NCI-H82 treated with DMSO at 0.1 percent for 48 hours (cell line): Measurements from ENCODE around the gene KCNMA1.

Source experiments
- DNase-seq: peaks from one replicate; lab custom pipeline; 2025; ENCODE audit not compliant: unreplicated experiment; lab: John Stamatoyannopoulos, UW

KCNMA1 gene

DNA sequence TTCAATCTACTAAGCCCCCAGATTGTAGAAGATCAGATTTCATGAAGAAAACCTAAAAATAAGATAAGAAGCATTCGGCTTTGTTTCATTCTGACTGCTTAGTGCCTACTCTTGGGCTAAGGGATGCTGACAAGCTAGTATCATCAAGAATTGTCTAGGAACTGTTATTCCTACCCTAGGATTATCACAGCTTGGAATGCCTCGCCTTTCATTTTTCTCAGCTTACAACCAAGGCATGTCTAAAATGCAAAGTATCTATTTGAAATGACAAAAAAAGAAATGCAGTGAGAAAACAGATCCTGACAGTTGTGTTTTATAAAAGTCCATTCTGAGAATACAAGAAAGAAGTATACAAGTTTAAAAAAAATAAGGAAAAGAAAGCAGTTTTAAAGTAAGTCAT lies 441.0 kb downstream of the KCNMA1 start:
- DNase-seq = no peak

GRCh38 chr10:77195101-77195500 lies 442.5 kb downstream of the KCNMA1 start:
- no peak for DNase-seq

DNA sequence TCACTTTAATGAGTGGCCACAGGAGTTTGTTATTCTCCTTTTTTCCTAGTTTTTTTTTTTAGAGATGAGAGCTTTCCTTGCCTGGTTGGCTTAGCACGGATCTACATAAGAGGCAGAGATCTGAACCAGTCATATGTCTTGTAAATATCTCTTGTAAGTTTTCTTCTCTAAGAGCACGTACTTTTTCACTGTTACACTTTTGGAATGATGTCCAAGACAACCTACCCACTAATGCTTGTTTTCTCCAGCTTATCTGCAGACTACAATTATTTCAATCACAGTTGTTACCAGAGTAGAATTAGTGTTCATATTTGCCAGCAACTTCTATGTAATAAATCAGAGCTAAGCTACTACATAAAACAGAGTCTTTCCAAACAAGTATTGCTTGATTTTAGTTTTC lies 444.6 kb downstream of the KCNMA1 start:
- DNase-seq = no peak

DNA sequence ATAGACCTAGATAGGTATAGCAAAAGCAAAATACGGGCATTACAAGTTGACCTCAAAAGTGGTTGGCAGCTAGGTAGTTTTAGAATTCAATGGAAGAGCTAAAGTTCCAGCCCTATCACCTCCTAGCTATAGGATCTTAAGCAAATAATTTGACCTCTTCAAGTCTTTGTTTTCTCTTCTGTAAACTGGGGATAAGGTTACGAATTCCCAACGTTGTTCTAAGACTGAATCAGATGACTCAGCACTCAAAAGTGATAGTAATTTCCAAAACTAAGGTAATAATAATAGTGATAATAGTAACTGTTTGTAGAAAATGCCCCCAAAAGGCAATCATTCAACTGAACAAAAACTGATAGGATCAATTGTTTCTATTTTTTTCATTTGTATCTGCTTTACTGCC lies 445.2 kb downstream of the KCNMA1 start:
- no peak for DNase-seq

DNA sequence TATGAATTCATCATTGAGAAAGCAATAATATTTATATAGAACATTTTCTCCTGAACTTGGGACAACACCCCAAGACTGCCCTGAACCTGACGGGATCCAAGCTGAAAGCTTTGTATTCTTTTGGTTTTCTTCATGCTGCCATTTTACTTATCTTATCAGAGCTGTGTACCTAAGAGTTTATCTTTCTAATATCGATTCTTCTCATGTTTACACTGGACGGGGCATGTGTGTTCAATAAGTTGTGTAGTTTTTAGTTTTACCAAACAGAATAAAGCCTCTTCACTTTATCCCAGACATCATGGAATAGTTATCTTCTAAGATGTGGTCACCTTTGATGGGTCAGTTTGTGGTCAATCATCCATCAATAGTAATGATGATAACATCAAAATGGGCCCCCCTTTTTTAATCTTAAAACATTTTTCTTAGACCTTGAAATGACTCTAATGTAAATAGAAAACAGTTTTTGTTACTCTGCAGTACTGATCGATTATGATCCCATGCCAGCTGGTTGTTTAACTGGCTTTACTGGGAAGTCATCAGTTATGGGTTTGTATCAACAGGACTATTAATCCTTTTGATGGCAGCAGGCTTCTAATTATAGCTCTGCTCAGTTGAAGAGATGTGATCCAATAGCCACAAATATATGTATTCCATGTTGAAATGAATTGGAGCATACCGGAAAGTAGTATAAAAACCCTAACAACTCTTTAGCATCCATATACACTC lies 446.1 kb downstream of the KCNMA1 start:
- no peak for DNase-seq

- no peak for DNase-seq
Measured at GRCh38 chr10:77190291-77190690, 447.3 kb downstream of the KCNMA1 start.

DNA sequence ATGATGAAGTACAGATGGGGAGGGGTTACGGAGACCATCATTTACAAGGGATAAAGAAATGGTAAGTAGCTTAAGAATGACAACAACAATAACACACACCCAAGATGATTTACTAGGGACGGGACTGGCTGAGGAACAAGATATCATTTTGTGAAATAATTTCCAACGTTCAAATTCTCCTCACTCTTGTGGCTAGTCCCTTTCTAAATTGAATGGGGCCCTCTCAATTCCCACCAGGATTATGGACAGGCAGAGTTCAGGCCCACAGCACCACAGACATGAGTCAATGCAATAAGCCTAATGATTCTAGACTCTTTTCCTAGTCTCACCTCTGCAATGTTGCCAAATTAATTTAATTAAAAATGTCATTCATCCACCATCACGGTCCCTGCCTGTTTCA lies 448.1 kb downstream of the KCNMA1 start:
- DNase-seq = no peak

- no peak for DNase-seq
Measured at GRCh38 chr10:77189075-77189474, 448.5 kb downstream of the KCNMA1 start.

DNA sequence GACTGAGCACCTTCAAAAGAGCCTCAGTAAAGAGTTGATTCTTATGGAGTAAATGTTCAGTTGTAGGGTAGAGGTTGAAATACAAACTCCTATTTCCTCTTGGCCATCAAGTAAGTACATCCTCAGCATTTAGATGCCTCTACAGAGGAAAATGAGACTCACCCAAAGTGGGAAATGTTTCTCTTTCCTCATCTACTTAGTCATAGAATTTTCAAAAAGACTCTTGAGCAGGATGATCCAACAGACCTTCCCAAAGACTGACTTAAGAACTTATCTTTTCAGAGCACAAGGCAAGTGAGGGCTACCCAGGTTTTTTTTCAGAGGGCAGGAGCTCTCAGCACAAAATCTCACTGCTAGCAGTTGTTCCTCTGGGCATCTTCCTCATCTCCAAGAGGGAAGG lies 449.1 kb downstream of the KCNMA1 start:
- no peak for DNase-seq

DNA sequence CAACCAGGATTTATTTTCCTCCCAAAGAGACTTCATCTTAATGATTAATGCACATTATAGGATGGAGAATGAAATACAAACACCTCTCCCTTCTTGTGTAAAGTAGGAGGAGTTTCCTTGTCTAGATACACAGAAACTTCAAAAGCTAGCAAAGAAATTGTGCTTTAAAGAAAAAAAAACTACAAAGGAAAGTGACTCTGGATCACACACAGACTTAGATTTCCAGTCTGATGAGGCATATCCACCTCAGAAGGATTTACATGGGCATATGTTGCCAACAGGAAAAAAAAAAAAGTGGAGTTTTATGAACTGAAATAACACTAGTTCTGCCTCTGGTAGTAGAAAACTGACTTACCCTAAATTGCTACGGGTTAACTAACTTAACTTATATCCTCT lies 449.6 kb downstream of the KCNMA1 start:
- DNase-seq = no peak

DNA sequence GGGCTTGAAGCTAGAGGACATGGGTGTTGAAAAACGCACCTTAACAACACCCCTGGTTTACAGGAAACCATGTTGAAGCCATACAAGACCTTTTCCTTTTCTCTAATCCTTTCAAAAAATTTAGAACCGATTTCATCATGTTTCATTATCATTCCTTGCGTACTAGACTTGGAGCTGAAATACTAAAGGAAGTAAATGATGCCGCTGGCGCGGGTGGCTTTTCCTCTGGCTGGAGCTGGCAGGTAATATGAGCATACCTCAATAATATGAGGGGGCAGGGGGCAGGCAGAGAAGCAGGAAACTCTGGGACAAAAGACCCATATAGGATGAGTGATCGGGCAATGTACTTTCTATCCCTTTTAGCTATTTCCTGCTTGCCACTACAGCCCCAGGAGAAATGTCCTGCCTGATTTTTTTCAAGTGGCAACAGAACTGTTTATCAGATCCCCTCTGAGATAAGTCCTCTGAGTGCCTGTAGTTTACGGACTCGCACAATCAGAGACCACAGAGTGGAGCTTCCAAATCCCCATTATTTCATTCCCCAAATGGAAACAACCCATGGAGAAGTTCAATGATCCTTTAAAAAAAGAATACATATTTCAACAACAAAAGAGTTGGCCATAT lies 450.1 kb downstream of the KCNMA1 start:
- no peak for DNase-seq

GRCh38 chr10:77186936-77187335 lies 450.7 kb downstream of the KCNMA1 start:
- DNase-seq = no peak

DNA sequence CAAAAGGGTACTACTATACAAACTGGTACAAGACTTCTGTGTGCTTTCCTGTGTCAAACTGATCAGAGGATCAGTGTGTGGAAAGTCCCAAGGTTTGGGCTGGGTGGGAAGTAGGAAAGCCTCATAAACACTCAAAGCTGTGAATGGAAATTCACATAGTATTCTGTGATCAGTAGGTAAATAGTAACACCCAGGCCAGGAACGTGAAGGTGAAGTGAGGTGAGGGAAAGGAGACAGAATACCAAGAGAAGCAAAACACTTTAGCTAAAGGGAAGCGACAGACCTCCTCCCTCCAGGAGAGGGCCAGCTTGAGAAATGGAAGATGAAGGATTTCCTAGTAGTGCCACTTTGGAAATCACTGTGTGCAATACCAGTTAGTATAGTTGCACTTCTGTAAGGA lies 451.9 kb downstream of the KCNMA1 start:
- no peak for DNase-seq

GRCh38 chr10:77182803-77183202 lies 454.8 kb downstream of the KCNMA1 start:
- DNase-seq = no peak

- DNase-seq = no peak
Measured at GRCh38 chr10:77180794-77181193, 456.8 kb downstream of the KCNMA1 start.

GRCh38 chr10:77180104-77180503 lies 457.5 kb downstream of the KCNMA1 start:
- DNase-seq = no peak

GRCh38 chr10:77179015-77179695 lies 458.5 kb downstream of the KCNMA1 start:
- no peak for DNase-seq

DNA sequence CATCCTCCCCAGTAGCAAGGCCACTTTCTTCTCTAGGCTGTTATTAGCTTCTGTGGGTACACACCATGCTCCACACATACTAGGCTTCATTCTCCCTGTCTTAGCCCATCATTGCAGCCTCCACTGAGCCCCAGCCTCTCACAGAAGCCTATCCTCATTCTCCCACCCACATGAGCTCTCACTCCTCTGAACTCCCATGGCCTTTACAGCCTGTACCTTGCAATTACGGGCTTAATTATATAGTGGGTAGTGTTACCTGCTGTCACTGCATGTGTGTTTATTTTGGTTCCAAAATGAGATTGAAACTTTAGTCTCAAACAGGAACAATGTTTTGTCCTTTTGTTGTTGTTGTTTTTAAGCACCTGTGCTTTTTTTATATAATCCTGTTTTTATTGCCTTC lies 460.0 kb downstream of the KCNMA1 start:
- no peak for DNase-seq

- DNase-seq = no peak
Measured at GRCh38 chr10:77177161-77177560, 460.4 kb downstream of the KCNMA1 start.

- no peak for DNase-seq
Measured at GRCh38 chr10:77176232-77176631, 461.4 kb downstream of the KCNMA1 start.

DNA sequence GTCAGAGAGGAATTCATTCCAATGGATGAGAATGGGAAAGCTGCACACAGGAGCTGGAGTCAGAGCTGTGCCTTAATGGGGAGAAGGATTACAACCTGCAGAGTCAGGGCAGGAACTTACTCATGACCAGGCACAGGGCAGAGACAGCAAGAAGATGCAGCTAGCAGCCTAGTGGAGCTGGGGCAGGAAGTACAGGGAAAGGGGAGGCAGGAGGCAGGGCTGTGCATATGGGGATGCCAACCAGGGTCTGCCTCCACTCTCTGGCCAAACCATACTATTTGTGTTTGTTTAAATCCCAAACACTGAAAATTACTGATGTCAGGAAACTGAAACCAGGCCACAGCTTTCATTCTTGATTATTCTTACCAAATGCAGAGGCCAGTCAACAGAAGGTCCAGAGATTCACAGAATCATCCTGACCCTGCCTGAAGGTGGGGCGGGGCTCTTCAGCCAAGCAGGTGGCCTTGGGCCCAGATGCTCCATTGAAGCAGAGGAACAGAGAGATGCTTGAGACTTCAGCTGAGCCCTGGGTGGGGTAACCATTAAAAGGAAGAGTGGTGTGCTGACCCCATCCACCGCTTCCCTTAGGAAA lies 461.9 kb downstream of the KCNMA1 start:
- no peak for DNase-seq
